NB4 (cell line): ENCODE results near the gene VIPR2.

Source experiments
- CTCF ChIP-seq: IDR thresholded peaks from one replicate; pipeline ENCODE4 v1.5.1; 2012; ENCODE audit warnings: low read depth, low read length
- MAX ChIP-seq: IDR thresholded peaks from 2 replicates; pipeline ENCODE4 v1.6.1; 2011; ENCODE audit warnings: low read depth, low read length
- POLR2A ChIP-seq: IDR thresholded peaks from 2 replicates; pipeline ENCODE4 v1.6.1; 2011; ENCODE audit warnings: mild to moderate bottlenecking; ENCODE audit not compliant: insufficient read length; ENCODE audit errors: extremely low read depth

- no peak for TF ChIP-seq CTCF
- TF ChIP-seq POLR2A = no peak
- TF ChIP-seq MAX = no peak
Measured at GRCh38 chr7:159118623-159119022, 26.0 kb downstream of the VIPR2 start.
